HG03066 (cell line): ENCODE data around the gene UBAP1.
"Not testable (repeated sequence)": the region's sequence is repeated elsewhere in the genome, so short reads cannot be mapped to it uniquely, and the experiment has no call there.

Source experiments
- ATAC-seq: cut with Tn5 transposase; IDR thresholded peaks from one replicate; pipeline ENCODE4 v1.9.1; 2021; ENCODE audit warnings: low read depth; ENCODE audit not compliant: unreplicated experiment

Gene UBAP1

DNA sequence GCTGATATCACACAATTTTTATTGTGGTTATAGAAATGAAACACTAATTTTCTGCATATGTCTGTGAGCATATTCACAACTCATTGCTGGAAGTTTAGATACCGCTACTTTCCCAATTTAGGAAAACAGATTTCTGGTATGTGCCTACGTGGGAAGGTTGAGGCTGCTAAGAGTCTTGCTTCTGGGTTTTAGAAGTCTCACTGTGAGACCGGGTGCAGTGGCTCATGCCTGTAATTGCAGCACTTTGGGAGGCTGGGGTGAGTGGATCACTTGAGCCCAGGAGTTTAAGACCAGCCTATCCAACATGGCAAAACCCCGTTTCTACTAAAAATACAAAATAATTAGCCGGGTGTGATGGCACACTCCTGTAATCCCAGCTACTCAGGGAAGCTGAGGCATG lies 39.6 kb downstream of the UBAP1 start:
- ATAC-seq: no peak

DNA sequence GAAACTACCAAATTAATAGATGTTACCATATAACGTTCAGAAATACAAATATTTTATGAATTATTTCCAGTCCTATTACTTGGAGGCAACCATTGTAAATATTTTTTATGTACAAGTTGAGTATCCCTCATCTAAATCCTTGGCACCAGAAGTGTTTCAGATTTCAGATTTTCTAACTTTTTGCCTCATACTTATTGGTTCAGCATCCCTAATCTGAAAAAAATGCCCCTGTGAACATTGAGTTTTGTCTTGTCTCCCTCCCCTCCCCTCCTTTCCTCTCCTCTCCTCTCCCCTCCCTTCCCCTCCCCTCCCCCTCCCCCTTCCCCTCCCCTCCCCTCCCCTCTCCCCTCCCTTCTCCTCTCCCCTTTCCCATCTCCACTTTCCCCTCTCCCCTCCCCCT lies 40.6 kb downstream of the UBAP1 start:
- ATAC-seq: no peak

DNA sequence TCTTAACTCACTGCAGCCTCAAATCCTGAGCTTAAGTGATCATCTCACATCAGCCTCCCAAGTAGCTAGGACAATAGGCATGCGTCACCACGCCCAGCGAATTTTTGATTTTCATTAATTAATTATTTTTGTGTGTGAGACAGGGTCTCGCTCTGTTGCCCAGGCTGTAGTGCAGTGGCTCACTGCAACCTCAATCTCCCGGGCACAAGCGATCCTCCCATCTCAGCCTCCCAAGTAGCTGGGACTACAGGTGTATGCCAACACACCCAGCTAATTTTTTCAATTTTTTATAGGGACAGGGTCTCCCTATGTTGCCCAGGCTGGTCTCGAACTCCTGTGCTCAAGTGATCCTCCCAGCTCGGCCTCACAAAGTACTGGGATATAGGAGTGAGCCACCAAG lies 41.4 kb downstream of the UBAP1 start:
- no peak for ATAC-seq

- no peak for ATAC-seq
Measured at GRCh38 chr9:34224349-34224748, 45.5 kb downstream of the UBAP1 start.

- ATAC-seq: not testable (repeated sequence)
Measured at GRCh38 chr9:34226144-34226760, 47.4 kb downstream of the UBAP1 start.

- ATAC-seq: no peak
Measured at GRCh38 chr9:34227445-34227844, 48.6 kb downstream of the UBAP1 start.

DNA sequence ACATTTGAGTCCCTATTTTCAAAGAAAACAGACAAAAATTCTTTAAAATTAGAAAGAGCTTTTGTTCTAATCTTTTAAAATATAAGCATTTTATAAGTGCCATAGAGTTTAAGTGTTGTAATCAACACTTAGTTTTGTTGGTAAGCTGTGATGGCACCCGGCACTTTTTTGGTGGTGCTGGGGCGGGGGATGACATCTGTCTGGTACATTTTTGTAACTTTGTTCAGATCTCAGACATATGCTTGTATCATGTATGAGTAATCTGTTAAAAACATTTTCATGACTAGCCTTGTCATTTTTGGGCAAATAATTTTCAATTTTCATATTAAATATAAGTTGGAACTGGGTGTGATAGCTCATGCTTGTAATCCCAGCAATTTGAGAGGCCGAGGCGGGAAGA lies 51.7 kb downstream of the UBAP1 start:
- no peak for ATAC-seq

DNA sequence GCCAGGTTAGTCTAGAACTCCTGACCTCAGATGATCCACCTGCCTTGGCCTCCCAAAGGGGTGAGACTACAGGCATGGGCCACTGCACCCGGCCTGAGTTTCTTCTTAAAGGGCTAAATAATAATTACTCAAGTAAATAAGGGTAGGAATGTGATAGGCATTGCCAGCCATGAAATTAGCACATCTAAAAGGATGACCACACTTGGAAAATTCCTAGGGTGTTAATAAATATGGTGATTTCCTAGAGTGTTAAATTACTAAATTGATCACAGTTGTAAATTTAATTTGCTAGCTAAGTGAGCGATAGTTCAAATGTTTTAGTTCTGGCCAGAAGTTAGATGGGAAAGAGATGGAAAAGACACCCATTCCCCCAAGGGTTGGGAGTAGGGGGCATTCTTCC lies 53.4 kb downstream of the UBAP1 start:
- no peak for ATAC-seq

GRCh38 chr9:34233672-34234071 lies 54.8 kb downstream of the UBAP1 start:
- no peak for ATAC-seq

DNA sequence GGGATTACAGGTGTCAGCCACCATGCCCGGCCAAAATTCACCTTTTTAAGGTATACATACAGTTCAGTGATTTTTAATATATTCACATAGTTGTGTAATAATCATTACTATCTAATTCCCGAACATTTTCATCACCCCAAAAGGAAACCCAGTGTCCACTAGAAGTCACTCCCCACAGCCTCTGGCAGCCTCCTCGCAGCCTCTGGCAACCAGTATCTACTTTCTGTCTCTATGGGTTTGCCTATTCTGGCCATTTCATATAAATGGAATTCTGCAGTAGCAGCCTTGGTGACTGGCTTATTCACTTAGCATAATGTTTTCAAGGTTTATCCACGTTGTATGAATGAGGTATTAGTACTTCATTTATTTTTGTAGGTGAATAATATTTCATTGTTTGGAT lies 59.0 kb downstream of the UBAP1 start:
- no peak for ATAC-seq

- ATAC-seq: no peak
Measured at GRCh38 chr9:34240006-34240405, 61.2 kb downstream of the UBAP1 start.

DNA sequence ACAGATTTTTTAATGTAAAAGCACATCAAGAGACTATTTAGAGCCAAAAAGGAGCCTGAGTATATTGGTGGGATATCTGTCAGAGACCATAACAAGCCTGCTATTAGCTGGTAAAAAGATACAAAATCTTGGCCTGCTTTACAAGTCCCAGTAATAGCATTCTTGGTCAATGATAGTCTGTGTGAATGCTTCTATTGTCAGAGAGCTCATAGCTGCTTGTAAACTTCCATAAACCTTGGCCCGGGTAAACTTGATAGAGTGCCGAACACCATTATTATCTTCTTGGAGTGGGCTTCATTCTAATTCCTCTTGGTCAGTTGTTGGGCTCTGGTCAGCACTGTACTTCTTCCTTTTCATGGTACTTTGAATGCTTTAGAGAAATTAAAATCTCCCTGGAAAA lies 64.0 kb downstream of the UBAP1 start:
- ATAC-seq: no peak

DNA sequence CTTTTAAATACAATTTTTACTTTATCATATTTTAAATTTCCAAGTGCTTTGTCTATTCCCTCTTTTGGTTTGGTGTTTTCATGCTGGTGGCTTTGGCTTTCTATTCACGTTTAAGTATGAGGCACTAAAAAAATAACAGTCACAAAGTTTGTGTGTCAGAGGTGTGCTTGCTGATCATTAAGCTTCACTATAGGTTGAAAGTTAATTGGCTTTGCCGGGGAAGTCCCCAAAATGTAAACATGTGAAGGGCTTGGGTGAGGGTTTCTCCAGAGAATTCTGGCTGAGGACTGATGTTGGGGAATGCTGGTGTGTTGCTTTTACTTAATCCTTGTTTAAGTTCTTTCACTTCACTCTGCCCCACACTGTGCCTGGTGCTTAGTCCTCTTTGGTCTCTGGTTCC lies 66.4 kb downstream of the UBAP1 start:
- ATAC-seq: not testable (repeated sequence)

DNA sequence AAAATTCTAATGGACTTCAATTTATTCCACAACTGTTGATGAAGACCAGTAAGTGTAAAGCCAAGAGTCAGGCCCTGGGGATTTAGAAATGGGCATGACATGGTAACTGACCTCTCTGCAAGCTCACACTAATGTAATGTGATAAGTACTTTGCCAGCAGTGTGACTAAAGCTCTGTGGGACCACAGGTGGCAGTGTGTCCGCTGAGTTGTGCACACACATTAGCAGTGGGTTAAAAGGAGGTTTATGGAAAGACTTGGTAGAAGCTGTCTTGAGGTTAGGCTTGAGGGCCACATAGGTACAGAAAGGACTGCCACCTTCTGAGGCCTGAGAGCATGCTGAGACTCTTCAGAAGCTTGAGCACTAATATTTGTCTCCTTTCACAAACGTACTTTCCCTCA lies 67.6 kb downstream of the UBAP1 start:
- no peak for ATAC-seq

- not testable (repeated sequence) for ATAC-seq
Measured at GRCh38 chr9:34247782-34248181, 68.9 kb downstream of the UBAP1 start.

GRCh38 chr9:34249274-34249673 lies 70.4 kb downstream of the UBAP1 start:
- no peak for ATAC-seq

DNA sequence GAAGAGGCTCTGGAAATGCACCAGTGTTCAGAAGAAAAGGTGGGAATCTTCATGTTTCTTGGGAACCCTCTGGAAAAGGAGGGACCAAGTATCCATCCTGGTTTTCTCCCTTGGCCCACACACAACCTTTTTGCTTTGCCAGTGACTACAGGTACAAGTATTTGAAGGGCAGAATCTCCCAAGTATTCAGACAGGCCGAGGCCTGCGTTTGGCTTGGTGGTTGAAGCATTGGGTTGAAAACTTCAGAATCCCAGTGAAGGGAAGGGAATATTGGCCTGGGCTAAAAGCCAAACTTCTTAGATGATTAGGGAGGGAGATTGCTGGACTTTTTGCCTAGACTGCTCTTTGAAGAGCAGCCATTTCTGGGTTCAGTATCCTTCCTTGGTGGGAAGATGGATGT lies 71.9 kb downstream of the UBAP1 start:
- no peak for ATAC-seq

GRCh38 chr9:34252016-34252415 lies 73.2 kb downstream of the UBAP1 start:
- no peak for ATAC-seq

DNA sequence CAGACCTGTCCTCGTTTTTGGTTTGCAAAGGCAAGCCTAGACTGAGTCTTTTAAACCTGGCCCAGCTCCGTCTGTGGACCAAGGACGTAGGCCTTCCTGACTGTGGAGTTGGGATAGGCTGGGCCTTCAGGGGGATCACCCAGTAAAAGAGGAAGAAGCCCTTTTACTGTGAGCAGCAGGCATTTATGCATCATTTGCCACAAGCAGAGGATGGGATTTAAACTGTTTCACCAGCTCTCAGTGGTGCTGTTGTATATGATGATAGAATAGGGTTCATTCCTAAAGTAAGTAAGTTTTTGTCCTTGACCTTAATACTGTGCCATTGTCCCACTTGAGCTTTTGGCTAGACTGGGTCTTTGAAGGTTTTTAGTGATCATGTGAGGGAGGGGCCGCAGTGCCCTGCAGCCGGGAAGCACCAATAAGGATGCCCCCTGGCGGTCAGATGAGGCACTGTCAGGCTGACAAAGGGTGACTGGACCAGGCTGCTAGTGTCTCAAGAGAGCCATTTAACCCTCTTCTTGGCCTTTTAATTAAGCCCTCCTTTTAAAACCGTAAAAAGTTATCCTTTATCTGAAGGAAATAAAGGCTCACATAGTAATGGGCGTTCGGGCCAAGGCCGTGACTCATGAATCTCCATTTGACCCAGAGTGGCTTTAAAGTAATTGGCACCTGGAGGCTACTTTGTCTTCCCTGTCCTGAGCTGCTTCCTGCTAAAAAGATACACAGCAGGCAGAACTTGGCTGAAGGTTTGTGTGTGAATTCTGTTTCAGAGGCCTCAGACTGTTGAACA lies 74.0 kb downstream of the UBAP1 start:
- ATAC-seq: no peak

DNA sequence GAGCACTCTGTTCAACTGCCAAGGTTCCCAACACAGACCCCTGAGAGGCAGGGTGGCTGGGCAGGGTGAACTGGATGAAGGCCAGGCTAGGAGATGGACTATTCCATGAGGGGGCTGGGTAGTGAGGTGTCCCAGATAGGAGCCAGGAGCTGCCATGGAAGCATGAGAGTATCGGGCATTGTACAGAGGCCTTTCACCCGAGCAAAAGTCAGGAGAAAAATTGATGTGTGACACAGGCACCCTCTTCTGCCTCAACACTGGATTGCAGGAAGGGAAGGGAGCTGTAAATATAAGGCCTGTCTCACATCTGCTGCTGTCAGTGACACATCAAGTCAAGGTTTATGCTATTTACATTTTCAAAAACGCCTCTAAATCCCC lies 74.6 kb downstream of the UBAP1 start:
- ATAC-seq: no peak

GRCh38 chr9:34254141-34254913 lies 75.5 kb downstream of the UBAP1 start:
- no peak for ATAC-seq
